DLD1 (cell line): Measurements from ENCODE around the gene GPHA2.

Experiments used
- in situ Hi-C: cut with HindIII; loops from 2 replicates; pipeline ENCODE4 v1.10.0; 2017; ENCODE audit warnings: low sequenced_read_pairs

The GPHA2 gene

DNA sequence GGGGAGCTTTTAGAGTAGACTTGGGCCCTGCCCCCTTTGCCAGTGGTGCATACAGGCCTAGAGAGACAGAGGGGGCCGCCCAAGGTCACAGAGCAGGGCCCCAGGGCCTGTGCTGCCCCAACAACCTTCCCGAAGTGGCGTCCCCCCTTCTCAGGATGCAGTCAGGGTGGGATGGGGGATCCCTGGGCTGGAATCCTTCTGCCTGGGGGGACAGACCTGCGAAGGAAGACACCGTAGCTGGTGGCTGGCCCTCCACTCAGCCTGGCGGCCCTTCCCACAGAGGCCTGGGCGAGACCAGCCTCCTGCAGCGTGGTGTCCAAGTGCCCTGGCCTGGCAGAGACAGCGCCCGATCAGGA, 42.9 kb downstream of the GPHA2 start:
- in situ Hi-C loops, result loop anchor here (5.0 kb wide), 1 partner anchor 41 kb away; no protein-coding TSS in a partner anchor

GRCh38 chr11:64892411-64892831, 43.3 kb downstream of the GPHA2 start:
- in situ Hi-C loops, result loop anchor here (5.0 kb wide), 1 partner anchor 40 kb away; no protein-coding TSS in a partner anchor

DNA sequence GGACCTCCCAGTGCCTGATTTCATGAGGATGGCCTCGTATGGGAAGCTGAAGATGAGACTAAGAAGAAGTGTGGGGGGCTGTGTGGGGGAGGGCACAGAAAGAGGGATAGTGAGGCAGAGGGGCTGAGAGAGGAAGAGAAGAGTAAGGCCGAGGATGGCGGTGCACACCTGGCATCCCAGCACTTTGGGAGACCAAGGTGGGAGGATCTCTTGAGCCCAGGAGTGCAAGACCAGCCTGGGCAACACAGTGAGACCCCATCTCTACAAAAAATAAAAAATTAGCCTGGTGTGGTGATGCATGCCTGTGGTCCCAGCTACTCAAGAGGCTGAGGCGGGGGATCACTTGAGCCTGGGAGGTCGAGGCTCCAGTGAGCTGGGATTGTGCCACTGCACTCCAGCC, 43.8 kb downstream of the GPHA2 start:
- in situ Hi-C loops, result loop anchor here (5.0 kb wide), 1 partner anchor 40 kb away; no protein-coding TSS in a partner anchor

DNA sequence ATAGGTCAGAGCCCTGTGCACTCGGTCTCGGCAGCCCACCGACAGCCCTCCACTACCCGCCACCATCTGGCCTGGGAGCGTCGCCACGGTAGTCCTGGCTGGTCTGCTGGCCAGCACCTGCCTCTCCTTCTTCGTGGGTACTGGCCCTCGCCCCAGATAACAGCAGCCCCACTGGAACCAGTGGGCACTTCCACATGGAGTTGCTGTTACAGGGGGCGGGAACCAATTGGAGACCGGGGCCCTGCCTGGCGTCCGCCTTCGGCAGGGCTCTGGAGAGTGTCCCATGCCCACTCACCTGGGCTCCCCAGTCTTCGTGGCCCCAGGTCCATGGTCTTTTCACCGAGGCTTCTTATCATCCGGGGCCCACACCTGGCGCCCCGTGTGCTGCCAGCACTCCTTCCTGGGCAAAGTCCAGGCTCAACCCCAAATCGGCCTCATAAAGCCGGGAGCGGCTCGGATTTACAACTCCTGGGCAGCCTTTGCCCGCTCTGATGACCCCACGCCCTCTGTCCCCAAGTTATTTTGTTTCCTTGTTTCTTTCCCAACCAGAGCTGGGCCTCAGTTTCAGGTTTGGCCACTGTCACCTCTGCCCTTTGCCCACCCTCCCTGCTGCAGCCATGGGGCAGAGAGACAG, 44.4 kb downstream of the GPHA2 start:
- in situ Hi-C loops, result loop anchor here (5.0 kb wide), 1 partner anchor 39 kb away; no protein-coding TSS in a partner anchor

GRCh38 chr11:64890522-64890939, 45.2 kb downstream of the GPHA2 start:
- in situ Hi-C loops, result loop anchor here (5.0 kb wide), 1 partner anchor 38 kb away; no protein-coding TSS in a partner anchor

- in situ Hi-C loops, result no loop called here
Observed at GRCh38 chr11:64888729-64889511, 46.8 kb downstream of the GPHA2 start.

DNA sequence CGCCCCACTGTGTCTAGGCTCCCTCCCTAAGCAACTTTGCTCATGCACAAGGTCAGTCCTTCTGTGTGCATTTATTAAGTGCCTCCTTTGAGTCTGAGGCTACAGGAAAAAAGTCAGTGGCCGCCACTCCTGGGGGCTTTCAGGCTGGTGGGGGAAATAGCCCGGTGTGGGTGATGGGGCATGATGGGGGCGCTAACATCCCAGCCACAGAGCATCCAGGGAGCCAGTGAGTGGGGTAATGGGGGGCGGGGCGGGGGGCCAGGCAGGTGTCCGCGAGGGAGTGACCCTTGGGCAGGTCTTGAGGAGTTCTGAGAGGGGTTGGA, 47.3 kb downstream of the GPHA2 start:
- in situ Hi-C loops, result no loop called here

DNA sequence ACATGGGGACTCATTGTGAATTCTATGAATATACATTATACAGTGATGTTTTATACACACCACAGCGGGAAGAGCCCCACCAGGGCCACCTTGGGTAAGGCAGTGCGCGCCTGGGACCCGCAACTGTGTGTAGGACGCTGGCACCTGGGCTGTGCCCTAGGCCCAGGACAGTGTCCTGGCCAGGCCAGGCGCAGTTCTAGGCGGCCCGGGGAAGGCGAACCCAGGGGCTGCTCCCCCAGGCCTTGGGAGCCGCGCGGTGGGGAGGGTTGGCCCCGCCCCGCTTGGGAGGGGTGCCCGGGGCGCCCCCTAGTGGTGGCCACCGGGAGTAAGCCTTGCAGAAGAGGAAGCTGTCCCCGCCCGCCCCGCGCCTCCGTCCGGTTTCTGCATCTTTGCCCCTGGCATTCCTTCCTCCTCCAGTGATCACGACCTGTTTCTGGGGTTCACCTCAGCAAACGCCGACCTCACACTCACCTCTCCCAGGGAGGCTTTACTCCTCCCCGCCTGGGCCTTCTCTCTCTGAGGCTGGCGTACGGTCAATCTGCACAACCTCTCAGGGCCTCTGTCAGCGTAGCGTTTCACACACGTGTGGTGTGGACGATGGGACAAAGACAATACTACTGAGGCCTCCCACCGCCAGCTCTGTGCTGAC, 47.8 kb downstream of the GPHA2 start:
- in situ Hi-C loops, result no loop called here

DNA sequence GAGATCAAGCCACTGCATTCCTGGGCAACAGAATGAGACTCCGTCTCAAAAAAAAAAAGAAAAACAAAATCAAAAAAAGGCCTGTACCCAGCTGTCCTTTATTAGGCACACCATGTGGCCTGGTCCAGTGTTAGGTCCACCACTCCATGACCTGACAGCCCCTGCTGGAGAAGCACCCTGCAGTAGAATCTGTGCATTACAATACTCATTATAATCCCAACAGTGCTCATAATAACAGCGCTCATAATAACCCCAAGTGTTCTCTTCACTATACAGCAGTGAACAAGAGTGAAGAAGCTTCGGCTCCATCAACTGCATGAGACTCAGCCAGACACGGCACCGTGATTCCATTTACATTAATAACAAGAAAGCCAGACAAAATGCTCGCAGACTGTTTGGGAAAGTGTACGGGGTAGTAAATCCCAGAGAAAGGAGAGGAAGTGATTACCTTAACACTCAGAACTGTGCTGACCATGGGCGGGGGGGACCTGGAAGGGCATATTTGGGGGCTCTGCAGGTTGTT, 48.4 kb downstream of the GPHA2 start:
- in situ Hi-C loops, result no loop called here

- in situ Hi-C loops, result no loop called here
Observed at GRCh38 chr11:64885367-64886286, 50.1 kb downstream of the GPHA2 start.
